Stomach (tissue), 9 donors: Measurements from ENCODE around the gene OSBPL6. TPM values are rescaled to one million over a fixed set of nuclear protein-coding genes. Genes with fewer than 3 reads are reported as not detected.

Experiments
- DNase-seq, 2 donors: peaks; one replicate each; pipeline versions ENCODE4 v3.0.0 to v3.0.0-alpha.2; 2013 to 2019
- H3K27ac ChIP-seq, 5 donors: fragments of 200-600 bp in 4 of 5; sonication (generic) in 4 of 5; one replicate each; pipeline ENCODE4 v1.5.1; 2013 to 2019; ENCODE audit warnings: mild to moderate bottlenecking in 1 of 5, moderate library complexity in 1 of 5
- H3K27me3 ChIP-seq, 3 donors: fragments of 200-600 bp; sonication (generic); one replicate each; pipeline ENCODE4 v1.5.1; 2017 to 2019; ENCODE audit warnings: mixed run types in 1 of 3
- H3K36me3 ChIP-seq, 4 donors: fragments of 200-600 bp; sonication (generic); 1 replicate in 3 of 4; 2 replicates in 1 of 4; pipeline ENCODE4 v1.5.1; 2016 to 2019
- H3K4me1 ChIP-seq, 4 donors: fragments of 200-600 bp; sonication (generic); one replicate each; pipeline ENCODE4 v1.5.1; 2016 to 2019
- H3K4me3 ChIP-seq, 4 donors: fragments of 200-600 bp; sonication (generic) in 3 of 4; one replicate each; pipeline ENCODE4 v1.5.1; 2016 to 2019; ENCODE audit warnings: mild to moderate bottlenecking in 1 of 4
- H3K9me3 ChIP-seq, 4 donors: fragments of 200-600 bp; sonication (generic); one replicate each; pipeline ENCODE4 v1.5.1; 2016 to 2019
- EP300 ChIP-seq: sonication (generic); formaldehyde crosslinking; IDR thresholded peaks from one replicate; pipeline ENCODE4 v1.6.1; 2017; ENCODE audit warnings: antibody characterized with exemption
- POLR2A ChIP-seq, 4 donors: fragments of 450-650 bp; IDR thresholded peaks; one replicate each; pipeline ENCODE4 v1.6.1; 2016; ENCODE audit warnings: antibody characterized with exemption in 4 of 4, control low read depth in 2 of 4, mild to moderate bottlenecking in 1 of 4, moderate library complexity in 1 of 4
- POLR2AphosphoS5 ChIP-seq, 3 donors: sonication (generic); formaldehyde crosslinking; IDR thresholded peaks; one replicate each; pipeline ENCODE4 v1.6.1; 2016; ENCODE audit warnings: antibody characterized with exemption in 3 of 3
- WGBS, 5 donors: extraction: QIAGEN DNeasy Blood & Tissue Kit in 3 of 5; methylation state at CpG; one replicate each; pipeline versions ENCODE4 v1.1.5 to v1.1.7; 2013 to 2018; 5-methylcytosine and 5-hydroxymethylcytosine counted together
- intact Hi-C: fragments of 100-400 bp; cut with DNase I; formaldehyde crosslinking; loops from one replicate; pipeline ENCODE4 v1.15.1; 2023; ENCODE audit warnings: low total_unique reads
- polyA plus RNA-seq, 3 donors: library from polyadenylated mRNA; stranded (reverse); fragments of 200-250 nt; gene quantifications; one replicate each; pipeline ENCODE4 v1.2.3, GENCODE V29; 2013
- total RNA-seq, 5 donors: library from RNA; depleted of rRNA; stranded (reverse); fragments of >200 nt; gene quantifications; one replicate each; pipeline versions ENCODE4 v1.1.0 to v1.2.3, GENCODE V29; 2014 to 2016
- TF ChIP-seq, protein P1 (sequence below), 7 experiments: fragments of 450-650 bp in 4 of 7; fragments of 200-600 bp in 3 of 7; sonication (generic) in 3 of 7; IDR thresholded peaks; one replicate each; pipeline ENCODE4 v1.5.1; 2016 to 2019; ENCODE audit warnings: antibody characterized with exemption in 7 of 7, control low read depth in 2 of 7, mild to moderate bottlenecking in 1 of 7
- donor health status: healthy with polysubstance abuse.
- donor health status: Bipolar disorder and iron deficiency.
- donor health status: healthy.

The OSBPL6 gene
- total and polyA plus RNA-seq, 8 donors = 0.29 to 77.6 (median 0.98) TPM

DNA sequence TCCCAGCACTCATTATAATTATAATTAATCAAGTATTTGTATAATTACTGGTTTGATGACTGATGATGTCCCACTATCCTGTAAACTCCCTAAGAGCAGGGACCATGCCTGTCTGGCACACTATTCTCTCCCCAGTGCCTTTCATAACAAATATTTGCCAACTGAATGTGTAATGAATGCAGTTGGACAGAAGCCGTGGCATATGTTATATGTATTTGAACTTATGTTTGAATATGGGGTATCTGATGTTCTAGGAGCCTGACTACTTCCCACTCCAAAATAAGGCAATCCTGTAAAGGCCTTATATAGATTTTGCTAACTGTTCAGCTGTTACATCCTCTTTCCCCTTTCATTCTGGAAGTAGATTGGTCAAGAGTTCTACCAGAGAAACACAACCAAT, 19.7 kb downstream of the OSBPL6 start:
- no peaks in the 10 kb centered on the region for H3K27me3 ChIP-seq
- H3K4me1 ChIP-seq = no peaks in the 10 kb centered on the region
- no peaks in the 10 kb centered on the region for H3K9me3 ChIP-seq
- intact Hi-C loops = no loop called here
- no peak overlapping the region for H3K4me3 ChIP-seq
- WGBS, 5 donors = 56 to 82% (median 69%) methylated on average over 1 of the region's 1 CpG
- H3K36me3 ChIP-seq = no peaks in the 10 kb centered on the region
- TF ChIP-seq POLR2AphosphoS5 (IDR thresholded peaks at IDR 0.05) = no peak
- TF ChIP-seq POLR2A (IDR thresholded peaks at IDR 0.05) = no peak
- no peak for TF ChIP-seq EP300
- H3K27ac ChIP-seq = no peak overlapping the region
- no peak for DNase-seq

DNA sequence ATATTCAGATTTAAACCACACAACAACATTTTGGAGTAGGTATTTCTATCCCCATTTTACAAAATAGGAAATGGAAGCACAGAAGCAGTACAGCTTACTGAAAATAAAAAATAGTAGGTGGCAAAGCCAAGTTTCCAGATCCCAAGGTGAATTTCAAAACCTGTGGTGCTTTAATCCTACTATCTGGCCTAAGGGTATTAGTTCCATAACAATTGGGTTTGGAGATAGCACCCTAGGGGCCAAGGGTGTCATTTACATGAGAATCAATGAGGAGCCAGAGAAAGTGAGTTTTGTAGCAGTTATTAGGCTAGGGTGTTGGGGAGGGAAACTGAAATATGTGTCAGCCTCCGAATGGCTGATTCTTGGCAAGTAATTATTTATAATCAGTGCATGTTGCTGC, 24.9 kb downstream of the OSBPL6 start:
- no peak for DNase-seq
- Histone ChIP-seq H3K9me3 (no peaks in the 10 kb centered on the region), H3K4me1 (no peaks in the 10 kb centered on the region), H3K4me3 (no peak overlapping the region), H3K27me3 (no peaks in the 10 kb centered on the region), H3K27ac (no peak overlapping the region), H3K36me3 (no peaks in the 10 kb centered on the region)
- TF ChIP-seq POLR2A (IDR thresholded peaks at IDR 0.05) (no peak), EP300 (no peak), POLR2AphosphoS5 (IDR thresholded peaks at IDR 0.05) (no peak)
- TF ChIP-seq, protein P1, sequence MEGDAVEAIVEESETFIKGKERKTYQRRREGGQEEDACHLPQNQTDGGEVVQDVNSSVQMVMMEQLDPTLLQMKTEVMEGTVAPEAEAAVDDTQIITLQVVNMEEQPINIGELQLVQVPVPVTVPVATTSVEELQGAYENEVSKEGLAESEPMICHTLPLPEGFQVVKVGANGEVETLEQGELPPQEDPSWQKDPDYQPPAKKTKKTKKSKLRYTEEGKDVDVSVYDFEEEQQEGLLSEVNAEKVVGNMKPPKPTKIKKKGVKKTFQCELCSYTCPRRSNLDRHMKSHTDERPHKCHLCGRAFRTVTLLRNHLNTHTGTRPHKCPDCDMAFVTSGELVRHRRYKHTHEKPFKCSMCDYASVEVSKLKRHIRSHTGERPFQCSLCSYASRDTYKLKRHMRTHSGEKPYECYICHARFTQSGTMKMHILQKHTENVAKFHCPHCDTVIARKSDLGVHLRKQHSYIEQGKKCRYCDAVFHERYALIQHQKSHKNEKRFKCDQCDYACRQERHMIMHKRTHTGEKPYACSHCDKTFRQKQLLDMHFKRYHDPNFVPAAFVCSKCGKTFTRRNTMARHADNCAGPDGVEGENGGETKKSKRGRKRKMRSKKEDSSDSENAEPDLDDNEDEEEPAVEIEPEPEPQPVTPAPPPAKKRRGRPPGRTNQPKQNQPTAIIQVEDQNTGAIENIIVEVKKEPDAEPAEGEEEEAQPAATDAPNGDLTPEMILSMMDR (IDR thresholded peaks at IDR 0.05) = no peak
- 77 to 96% (median 88%) methylated on average over 1 of the region's 1 CpG for WGBS, 5 donors
- intact Hi-C loops = no loop called here

DNA sequence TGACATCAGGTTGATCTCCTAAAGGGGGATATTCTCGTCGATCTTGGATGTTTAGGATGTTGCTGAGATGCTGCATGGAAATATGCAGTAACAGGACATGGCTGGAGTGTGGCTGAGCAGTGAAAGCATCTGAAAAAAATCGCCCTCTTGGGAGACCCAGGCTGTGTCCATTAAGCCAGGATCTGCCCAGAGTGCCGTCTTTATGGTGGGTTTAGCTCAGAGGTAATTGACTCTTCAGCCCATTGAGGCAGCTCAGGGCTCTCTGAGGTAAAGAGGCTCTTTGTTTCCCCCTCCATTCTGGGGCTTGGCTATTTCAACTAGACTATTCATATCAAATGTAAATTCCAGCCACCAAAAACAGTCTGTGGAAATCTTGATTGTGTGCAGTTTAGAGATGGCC, 26.5 kb downstream of the OSBPL6 start:
- Histone ChIP-seq H3K4me1 (no peaks in the 10 kb centered on the region), H3K4me3 (no peak overlapping the region), H3K27me3 (no peaks in the 10 kb centered on the region), H3K9me3 (no peaks in the 10 kb centered on the region), H3K36me3 (no peaks in the 10 kb centered on the region), H3K27ac (no peak overlapping the region)
- no peak for DNase-seq
- intact Hi-C loops = no loop called here
- TF ChIP-seq EP300 (no peak), POLR2A (IDR thresholded peaks at IDR 0.05) (no peak), POLR2AphosphoS5 (IDR thresholded peaks at IDR 0.05) (no peak)
- TF ChIP-seq, protein P1 (IDR thresholded peaks at IDR 0.05) = no peak
- WGBS, 5 donors = 69 to 79% (median 76%) methylated on average over 4 of the region's 4 CpGs

DNA sequence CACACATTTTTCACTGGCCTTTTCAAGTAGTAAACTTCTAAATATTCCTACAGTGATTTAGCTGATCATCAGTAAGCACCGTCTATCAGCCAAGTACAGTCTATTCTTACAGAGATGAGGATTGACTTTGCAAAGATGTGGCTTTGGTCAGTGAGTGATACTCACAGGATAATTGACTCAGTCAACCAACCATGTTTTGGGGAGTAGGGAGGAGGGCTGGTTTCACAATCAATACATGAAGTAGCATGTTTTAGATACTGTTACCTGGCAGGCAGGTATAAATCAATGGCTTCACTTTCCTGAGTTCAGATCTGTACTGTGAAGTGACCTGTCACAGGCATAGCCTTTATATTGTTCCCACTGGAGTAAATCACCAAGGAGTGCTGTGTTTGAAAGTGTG, 27.2 kb downstream of the OSBPL6 start:
- Histone ChIP-seq H3K4me1 (no peaks in the 10 kb centered on the region), H3K27ac (no peak overlapping the region), H3K36me3 (no peaks in the 10 kb centered on the region), H3K4me3 (no peak overlapping the region), H3K27me3 (no peaks in the 10 kb centered on the region), H3K9me3 (no peaks in the 10 kb centered on the region)
- no peak for DNase-seq
- 78 to 100% (median 89%) methylated on average over 1 of the region's 1 CpG for WGBS, 5 donors
- no peak for TF ChIP-seq POLR2AphosphoS5 (IDR thresholded peaks at IDR 0.05)
- no peak for TF ChIP-seq EP300
- TF ChIP-seq POLR2A (IDR thresholded peaks at IDR 0.05) = no peak
- TF ChIP-seq, protein P1 (IDR thresholded peaks at IDR 0.05) = no peak
- intact Hi-C loops = no loop called here

DNA sequence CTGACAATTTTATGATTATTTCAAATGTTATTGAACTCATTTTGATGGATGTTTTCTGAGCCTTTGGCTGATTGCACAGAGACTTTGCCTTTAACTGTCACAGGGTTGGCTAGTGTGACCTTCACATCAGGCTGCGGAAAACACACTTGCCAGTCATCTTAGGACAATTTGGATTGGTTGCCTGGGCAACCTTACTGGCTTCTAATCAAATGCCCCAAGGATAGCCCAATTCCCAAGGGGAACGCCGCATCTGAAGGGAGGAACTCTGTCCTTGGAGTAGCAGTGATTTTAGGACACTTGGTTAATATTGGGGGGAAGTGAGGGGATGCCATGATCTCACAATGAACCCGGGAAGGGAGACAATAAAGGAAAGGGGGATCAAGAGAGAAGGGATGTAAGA, 29.5 kb downstream of the OSBPL6 start:
- Histone ChIP-seq H3K4me1 (no peaks in the 10 kb centered on the region), H3K27me3 (no peaks in the 10 kb centered on the region), H3K27ac (no peak overlapping the region), H3K36me3 (no peaks in the 10 kb centered on the region), H3K9me3 (no peaks in the 10 kb centered on the region), H3K4me3 (no peak overlapping the region)
- intact Hi-C loops = no loop called here
- TF ChIP-seq EP300 = no peak
- no peak for TF ChIP-seq POLR2A (IDR thresholded peaks at IDR 0.05)
- TF ChIP-seq, protein P1 (IDR thresholded peaks at IDR 0.05) = no peak
- TF ChIP-seq POLR2AphosphoS5 (IDR thresholded peaks at IDR 0.05) = no peak
- WGBS, 5 donors = 66 to 86% (median 82%) methylated on average over 4 of the region's 4 CpGs
- no peak for DNase-seq
